AG04449 (cell line): Measurements from ENCODE around the gene ATOSB.

ENCODE experiments used
- CTCF ChIA-PET: fragments of 350-600 bp; formaldehyde crosslinking; extraction: SDS; loops from one replicate; lab custom pipeline; 2021; ENCODE audit warnings: antibody characterized with exemption; lab: Yijun Ruan, JAX
- POLR2A ChIA-PET: fragments of 400-600, 350-600 bp; formaldehyde crosslinking; extraction: SDS; loops from one replicate; lab custom pipeline; 2020; ENCODE audit warnings: antibody characterized with exemption, inconsistent platforms; lab: Yijun Ruan, JAX
- DNase-seq: peaks from one replicate; pipeline ENCODE4 v3.0.0-alpha.2; 2010; ENCODE audit warnings: low read depth, low spot score
- H3K4me3 ChIP-seq: 2 replicates; pipeline ENCODE4 v1.5.1; 2011; ENCODE audit warnings: low read depth, mild to moderate bottlenecking, control low read depth, low read length
- CTCF ChIP-seq: IDR thresholded peaks from one replicate; pipeline ENCODE4 v1.5.1; 2011; ENCODE audit warnings: mild to moderate bottlenecking, moderate library complexity, low read length, control low read depth, inconsistent platforms; ENCODE audit not compliant: insufficient read depth; ENCODE audit errors: missing control alignments

Gene ATOSB

GRCh38 chr9:35104586-35104985, 11.1 kb downstream of the ATOSB start:
- no peak overlapping the region for H3K4me3 ChIP-seq
- TF ChIP-seq CTCF = no peak
- POLR2A ChIA-PET = no interaction called here
- CTCF ChIA-PET = interaction anchor here (0.6 to 15.9 kb wide), 6 partner anchors 8 to 449 kb away, joined by 3 to 162 read pairs (median 8); partner anchors contain the start of genes ATOSB and PIGO
- DNase-seq = no peak

GRCh38 chr9:35103660-35104191, 11.9 kb downstream of the ATOSB start:
- H3K4me3 ChIP-seq = peak overlapping the region; percentile 65
- no peak for DNase-seq

GRCh38 chr9:35102769-35103659, 12.6 kb downstream of the ATOSB start, which contains the start of gene STOML2:
TSS of gene STOML2 (minus strand) at chr9:35103131. CDS start at chr9:35103094, 37 bp downstream.
- peak within 1 kb of the TSS; percentile 65 for H3K4me3 ChIP-seq
- no peak for TF ChIP-seq CTCF
- CTCF ChIA-PET = interaction anchor here (0.6 to 15.9 kb wide), 11 partner anchors 7 to 374 kb away, joined by 3 to 162 read pairs (median 6); partner anchors contain the start of genes ATOSB, FANCG and PIGO
- DNase-seq = peak; percentile 73
- POLR2A ChIA-PET = interaction anchor here (1.1 to 1.3 kb wide), 5 partner anchors 9 to 436 kb away, joined by 4 to 13 read pairs (median 10); partner anchors contain the start of genes FANCG and VCP

More at GRCh38 chr9:35103660-35104191, 11.9 kb downstream of the ATOSB start:
- no peak for TF ChIP-seq CTCF
- CTCF ChIA-PET = interaction anchor here (0.8 to 15.9 kb wide), 10 partner anchors 7 to 450 kb away, joined by 3 to 162 read pairs (median 6); partner anchors contain the start of genes ATOSB and PIGO
- POLR2A ChIA-PET = interaction anchor here (1.1 to 1.3 kb wide), 5 partner anchors 8 to 435 kb away, joined by 4 to 13 read pairs (median 10); partner anchors contain the start of genes FANCG and VCP

- TF ChIP-seq CTCF = no peak
- no peak for DNase-seq
- peak overlapping the region; percentile 65 for H3K4me3 ChIP-seq
- CTCF ChIA-PET = interaction anchor here (0.6 to 15.9 kb wide), 9 partner anchors 6 to 377 kb away, joined by 3 to 162 read pairs (median 6); partner anchors contain the start of genes FANCG and PIGO
- POLR2A ChIA-PET = interaction anchor here (0.6 to 1.3 kb wide), 5 partner anchors 9 to 44 kb away, joined by 3 to 13 read pairs (median 10); partner anchors contain the start of genes FANCG and VCP
Measured at GRCh38 chr9:35102465-35102768, 13.2 kb downstream of the ATOSB start.

- no peak for DNase-seq
- POLR2A ChIA-PET = interaction anchor here (0.6 to 1.7 kb wide), 2 partner anchors 11 to 26 kb away, joined by 4 to 11 read pairs; partner anchors contain the start of gene VCP
- no peak for TF ChIP-seq CTCF
- no peak overlapping the region for H3K4me3 ChIP-seq
- CTCF ChIA-PET = interaction anchor here (0.7 to 8.7 kb wide), 9 partner anchors 11 to 381 kb away, joined by 3 to 209 read pairs (median 47); partner anchors contain the start of genes ATOSB, FANCG, STOML2 and VCP
Measured at GRCh38 chr9:35097573-35097972, 18.1 kb downstream of the ATOSB start.
